ENCODE results near the gene CAPN9. TPM values are rescaled to one million over a fixed set of nuclear protein-coding genes. Genes with fewer than 3 reads are reported as not detected.
A peak's percentile ranks its signal among the peaks of the same experiment; 100 is the strongest.

Gene CAPN9
- total RNA-seq, 1 experiment from 2014 or later: not detected

DNA sequence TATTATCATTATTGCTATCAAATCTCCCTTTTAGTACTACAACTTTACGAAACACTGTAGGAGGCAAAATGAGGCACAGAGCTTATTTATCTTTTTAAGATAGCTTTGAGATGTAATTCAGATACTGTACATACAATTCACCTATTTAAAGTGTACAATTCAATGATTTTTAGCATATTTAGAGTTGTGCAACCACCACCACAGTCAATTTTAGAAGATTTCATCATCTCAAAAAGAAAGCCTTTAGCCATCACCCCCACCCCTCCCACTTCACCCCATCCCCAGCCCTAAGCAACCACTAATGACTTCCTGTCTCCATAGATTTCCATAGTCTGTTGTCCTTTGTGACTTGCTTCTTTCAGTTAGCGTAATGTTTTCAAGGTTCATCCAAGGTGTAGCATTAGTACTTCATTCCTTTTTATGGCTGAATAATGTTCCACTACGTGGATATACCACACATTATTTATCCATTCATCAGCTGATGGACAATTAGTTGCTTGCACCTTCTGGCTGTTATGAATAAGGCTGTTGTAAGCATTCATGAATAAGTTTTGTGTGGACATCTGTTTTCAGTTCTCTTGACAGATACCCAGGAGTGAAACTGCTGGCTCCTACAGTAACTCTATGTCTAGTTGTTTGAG, 9.4 kb upstream of the CAPN9 start:
- in situ Hi-C loops (cut with HindIII; ENCODE audit: low pct_unique_long_range_greater_than_20kb, low sequenced_read_pairs): no loop called here

DNA sequence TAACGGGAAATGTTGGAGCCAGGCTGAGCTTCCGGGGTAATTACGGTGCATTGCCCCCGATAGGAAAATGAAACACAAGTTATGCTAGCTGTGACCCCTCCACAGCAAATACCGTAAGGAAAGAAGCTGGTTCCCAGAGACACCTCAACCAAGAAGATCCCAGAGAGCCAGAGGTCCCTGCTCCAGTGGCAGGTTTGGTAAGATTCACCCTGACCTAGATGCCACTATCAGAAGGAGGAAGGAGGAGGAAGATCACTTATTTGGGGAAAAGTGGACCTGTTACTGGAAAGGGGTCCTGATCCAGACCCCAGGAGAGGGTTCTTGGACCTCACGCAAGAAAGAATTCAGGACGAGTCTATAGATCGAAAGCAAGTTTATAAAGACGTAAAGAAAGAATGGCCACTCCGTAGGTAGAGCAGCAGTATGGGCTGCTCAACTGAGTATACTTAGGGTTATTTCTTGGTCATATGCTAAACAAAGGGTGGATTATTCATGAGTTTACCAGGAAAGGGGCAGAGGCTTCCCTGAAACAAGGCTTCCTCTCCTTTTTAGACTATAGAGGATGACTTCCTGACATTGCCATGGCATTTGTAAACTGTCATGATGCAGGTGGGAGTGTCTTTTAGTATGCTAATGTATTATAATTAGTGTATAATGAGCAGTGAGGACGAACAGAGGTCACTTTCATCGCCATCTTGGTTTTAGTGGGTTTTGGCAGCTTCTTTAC, 7.5 kb upstream of the CAPN9 start:
- no peak for DNase-seq (ENCODE audit: low read depth)
- in situ Hi-C loops (cut with HindIII; ENCODE audit: low pct_unique_long_range_greater_than_20kb, low sequenced_read_pairs): no loop called here

More for the DNA sequence above, 9.4 kb upstream of the CAPN9 start:
- no peak for DNase-seq (ENCODE audit: low read depth)

DNA sequence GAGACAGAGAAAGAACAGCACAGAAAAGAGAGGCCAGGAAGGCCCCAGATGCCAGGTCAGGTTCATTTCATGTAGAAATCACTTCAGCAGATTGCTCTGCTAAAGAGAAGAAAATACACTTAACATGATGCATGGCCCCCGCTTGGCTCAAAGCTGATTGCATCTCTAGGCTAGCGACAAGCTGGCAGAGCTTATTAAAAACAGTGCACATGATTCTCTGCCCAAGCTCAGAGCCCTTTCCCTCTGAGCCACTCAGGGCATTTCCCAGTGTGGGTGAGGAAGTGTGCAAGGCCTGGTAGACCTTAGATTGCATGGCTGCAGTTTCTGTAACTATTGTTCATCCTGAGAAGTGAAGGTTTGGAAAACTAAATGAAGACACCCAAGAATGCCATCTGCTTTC, 3.3 kb upstream of the CAPN9 start:
- DNase-seq (ENCODE audit: low read depth): no peak
- in situ Hi-C loops (cut with HindIII; ENCODE audit: low pct_unique_long_range_greater_than_20kb, low sequenced_read_pairs): no loop called here

DNA sequence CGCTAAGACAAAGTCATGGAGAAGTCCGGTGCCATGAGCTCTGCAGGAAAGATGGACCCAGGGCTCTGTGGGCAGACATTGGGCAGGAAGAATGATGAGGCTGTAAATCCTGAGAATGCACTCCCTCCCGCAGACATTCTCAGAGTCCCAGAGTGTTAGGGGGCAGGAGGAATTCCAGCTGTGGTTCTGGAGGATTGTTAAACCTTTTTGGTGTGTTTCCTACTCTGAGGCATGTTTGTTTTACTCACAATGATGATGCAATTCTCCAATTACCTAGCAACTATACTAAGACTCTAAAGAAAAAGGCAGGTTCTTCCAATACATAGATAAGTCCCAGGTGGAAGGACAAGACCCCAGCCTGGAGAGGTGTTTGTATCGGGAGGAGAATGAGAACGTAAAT, 2.8 kb upstream of the CAPN9 start:
- DNase-seq (ENCODE audit: low read depth): no peak
- in situ Hi-C loops (cut with HindIII; ENCODE audit: low pct_unique_long_range_greater_than_20kb, low sequenced_read_pairs): no loop called here

DNA sequence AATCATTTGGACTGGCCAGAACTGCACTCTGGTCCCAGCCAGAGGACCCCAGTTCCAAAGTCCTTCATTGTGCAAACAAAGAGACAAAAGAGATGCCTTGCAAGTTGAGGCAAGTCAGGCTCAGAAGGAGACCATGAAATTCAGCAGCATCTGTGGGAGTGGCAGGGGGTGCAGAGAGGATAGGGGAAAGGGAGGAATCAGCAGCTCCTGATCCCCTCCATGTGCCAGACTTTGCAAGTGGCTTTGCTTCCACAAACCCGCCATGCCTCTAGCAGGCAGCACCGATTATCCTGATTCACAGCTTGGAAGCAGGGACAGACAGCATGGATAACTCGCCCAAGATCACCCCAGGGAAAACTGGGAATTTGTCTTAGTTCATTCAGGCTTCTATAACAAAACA, 2.1 kb upstream of the CAPN9 start:
- in situ Hi-C loops (cut with HindIII; ENCODE audit: low pct_unique_long_range_greater_than_20kb, low sequenced_read_pairs): no loop called here
- no peak for DNase-seq (ENCODE audit: low read depth)

DNA sequence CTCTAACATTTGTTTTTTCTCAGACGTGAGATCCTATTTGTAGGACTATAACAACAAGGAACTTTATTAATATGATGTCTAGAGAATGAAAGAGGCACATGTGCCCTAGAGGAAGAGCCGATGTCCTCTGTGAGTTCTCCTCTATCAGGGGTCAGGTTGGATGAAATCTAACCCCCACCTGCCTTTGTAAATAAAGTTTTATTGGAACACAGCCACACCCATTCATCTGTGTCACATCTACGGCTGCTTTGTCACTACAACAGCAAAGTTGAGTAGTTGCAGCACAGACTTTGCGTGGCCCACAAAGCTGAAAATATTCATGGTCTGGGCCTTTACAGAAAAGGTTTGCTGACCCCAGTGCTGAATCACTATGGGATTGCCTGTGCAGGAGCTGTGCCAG, 571 bp upstream of the CAPN9 start:
- DNase-seq (ENCODE audit: low read depth): no peak
- in situ Hi-C loops (cut with HindIII; ENCODE audit: low pct_unique_long_range_greater_than_20kb, low sequenced_read_pairs): no loop called here

DNA sequence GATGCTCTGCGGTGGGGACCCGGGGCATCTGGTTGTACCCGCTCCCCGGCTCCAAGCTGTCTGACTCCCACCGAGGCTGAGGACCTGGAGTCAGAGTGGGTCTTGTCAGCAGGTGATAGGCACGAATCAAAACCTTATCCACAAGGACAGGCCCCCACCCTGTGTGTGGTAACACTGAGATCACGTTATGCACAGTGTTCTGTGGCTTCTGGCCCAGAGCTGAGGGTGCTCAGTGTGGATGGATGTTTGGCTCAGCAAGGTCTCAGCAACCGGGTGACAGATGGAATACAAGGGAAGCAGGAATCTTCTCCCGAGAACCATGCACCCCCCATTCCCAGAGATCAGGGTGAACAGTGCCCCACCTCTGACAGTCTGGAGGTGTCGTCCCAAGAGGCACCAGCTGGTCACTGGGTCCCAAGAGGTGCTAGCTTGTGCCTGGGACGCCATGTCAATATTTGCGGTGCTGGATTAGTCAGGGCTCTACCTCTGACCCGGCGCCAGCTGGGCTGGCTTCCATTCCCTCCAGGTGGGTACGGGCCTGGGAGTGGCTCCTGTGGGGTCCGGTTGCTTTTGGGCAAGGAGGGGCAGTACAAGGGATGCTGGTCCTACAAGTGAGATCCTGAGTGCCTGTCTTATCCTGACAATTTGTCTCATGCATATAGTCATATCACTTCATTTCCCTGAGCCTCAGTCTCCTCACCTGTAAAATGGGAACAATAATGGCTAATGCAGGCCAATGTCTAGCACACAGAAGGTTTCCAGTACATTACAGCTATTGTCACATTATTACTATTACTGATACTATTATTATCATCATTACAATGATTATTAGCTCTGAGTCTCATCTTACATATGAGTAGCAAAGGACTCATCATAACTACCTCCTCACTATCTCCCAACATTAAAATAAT, 957 bp downstream of the CAPN9 start:
- in situ Hi-C loops (cut with HindIII; ENCODE audit: low pct_unique_long_range_greater_than_20kb, low sequenced_read_pairs): no loop called here
- DNase-seq (ENCODE audit: low read depth): no peak

DNA sequence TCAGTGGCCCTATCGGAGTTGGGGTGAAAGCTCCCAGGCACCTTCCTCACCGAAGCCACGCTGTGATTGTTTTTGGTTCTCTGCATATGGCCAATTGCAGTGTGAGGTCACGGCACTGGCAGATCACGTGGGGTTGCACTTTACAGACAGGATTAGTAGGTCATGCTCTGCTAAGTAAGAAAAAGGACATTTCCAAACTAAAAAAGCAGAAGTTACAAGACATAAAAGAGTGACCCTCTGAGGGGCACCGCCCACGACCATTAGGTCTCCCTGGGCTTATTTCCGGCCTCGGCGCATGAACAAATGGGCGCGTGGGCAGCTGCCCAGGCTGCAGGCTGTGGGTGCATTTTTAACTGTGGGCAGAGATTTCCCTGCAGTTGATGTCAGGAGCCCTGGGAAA, 2.0 kb downstream of the CAPN9 start:
- in situ Hi-C loops (cut with HindIII; ENCODE audit: low pct_unique_long_range_greater_than_20kb, low sequenced_read_pairs): no loop called here
- no peak for DNase-seq (ENCODE audit: low read depth)

DNA sequence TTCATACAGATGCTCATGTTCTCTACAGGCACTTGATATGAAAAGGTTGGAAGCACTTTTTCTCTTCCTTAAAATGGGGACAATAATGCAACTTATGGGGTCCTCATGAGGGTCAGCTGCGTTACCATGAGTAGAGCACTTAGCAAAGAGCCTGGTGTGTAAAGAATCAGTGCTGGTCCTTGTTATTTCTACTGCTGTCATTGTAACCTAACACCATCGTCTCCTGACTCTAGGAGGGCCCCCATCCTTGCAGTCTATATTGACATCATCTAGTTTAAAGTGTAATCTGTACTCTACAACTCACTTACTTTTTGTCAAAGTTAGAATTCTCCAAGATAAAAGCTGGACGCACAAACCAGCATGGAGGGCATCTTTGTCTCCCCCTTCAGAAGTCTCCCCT, 2.4 kb downstream of the CAPN9 start:
- DNase-seq (ENCODE audit: low read depth): no peak
- in situ Hi-C loops (cut with HindIII; ENCODE audit: low pct_unique_long_range_greater_than_20kb, low sequenced_read_pairs): no loop called here

DNA sequence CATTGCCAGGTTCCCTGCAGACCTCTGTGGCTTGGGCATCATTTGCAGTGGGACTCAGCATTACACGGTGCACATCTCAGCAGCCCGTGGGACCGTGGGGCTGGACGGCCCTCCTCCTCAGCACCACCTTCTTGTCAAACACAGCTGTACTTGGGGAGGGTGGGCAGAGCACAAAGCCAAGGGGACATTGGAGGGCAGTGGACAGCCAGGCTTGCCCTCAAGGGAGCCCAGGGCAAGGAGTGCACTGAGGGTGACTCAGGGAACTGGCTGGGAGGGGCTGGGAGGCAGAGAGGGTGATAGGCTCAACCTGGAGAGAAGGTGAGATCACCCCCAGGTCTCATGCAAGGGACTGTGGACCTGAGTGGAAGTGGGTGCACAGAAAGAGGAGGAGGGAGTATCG, 3.4 kb downstream of the CAPN9 start:
- in situ Hi-C loops (cut with HindIII; ENCODE audit: low pct_unique_long_range_greater_than_20kb, low sequenced_read_pairs): no loop called here
- no peak for DNase-seq (ENCODE audit: low read depth)

DNA sequence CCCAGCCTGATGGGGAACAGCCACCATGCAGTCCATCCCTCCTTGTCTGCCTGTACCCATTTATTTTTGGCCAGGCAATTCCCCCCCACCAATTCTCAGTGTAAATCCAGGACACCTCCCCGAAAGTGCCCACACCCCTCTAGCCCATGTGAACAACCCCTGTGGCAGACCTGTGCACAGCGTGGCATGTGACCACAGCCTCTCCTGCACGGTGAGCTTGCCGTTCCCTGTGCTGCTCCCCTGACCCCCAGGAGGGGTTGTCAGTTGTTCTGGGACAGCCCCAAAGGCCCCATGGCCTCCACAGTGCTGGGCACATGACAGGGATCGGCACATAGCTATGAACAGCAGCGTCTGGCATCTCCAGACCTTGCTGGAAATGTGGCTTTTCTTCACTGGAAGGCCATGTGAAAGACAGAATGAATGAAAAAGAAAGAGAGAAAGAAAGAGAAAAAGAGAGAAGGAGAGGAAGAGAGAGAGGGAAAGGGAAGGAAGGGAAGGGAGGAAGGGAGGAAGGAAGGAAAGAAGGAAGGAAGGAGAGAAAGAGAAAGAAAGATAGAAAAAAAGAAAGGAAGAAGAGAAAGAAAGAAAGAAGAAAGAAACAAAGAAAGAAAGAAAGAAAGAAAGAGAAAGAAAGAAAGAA, 3.9 kb downstream of the CAPN9 start:
- DNase-seq (ENCODE audit: low read depth): no peak
- in situ Hi-C loops (cut with HindIII; ENCODE audit: low pct_unique_long_range_greater_than_20kb, low sequenced_read_pairs): no loop called here

DNA sequence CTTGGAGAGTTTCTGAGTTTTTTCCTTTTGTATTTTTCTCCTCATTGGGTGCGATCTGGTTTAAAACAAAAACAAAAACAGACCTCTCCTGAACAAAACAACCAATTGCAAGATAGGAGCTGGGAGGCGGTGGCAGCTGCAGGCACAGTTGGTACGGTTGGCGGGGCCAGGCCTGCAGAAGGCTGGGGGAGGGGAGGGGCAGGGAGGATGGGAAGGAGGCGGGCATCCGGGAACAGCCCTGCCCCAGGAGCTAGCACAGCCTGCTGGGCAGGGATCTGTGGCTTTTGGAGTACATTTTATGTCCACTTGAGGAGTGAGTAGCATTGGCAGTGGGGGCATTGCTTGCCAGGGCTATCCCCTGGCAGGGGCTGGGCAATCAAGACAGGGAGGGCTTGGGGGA, 5.2 kb downstream of the CAPN9 start:
- no peak for DNase-seq (ENCODE audit: low read depth)
- in situ Hi-C loops (cut with HindIII; ENCODE audit: low pct_unique_long_range_greater_than_20kb, low sequenced_read_pairs): no loop called here

DNA sequence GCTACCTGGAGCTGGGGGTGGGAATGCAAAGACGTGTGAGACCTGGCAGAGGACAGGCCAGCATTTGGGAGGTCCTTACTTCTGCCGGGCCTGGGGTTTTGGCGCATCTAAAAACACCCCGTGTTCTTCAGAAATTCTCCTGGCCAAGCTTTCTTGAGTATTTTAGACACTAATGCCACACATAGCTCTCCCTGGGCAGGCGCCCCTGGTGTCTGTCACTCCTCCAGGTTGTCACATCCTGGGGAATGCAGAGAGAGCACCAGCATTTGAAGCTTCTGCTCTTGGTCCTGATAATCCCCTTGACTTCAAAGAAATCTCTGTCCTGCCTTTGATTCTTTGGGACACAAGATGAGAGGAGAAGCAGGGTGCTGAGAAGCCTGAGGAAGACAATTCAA, 6.0 kb downstream of the CAPN9 start:
- in situ Hi-C loops (cut with HindIII; ENCODE audit: low pct_unique_long_range_greater_than_20kb, low sequenced_read_pairs): no loop called here
- no peak for DNase-seq (ENCODE audit: low read depth)

DNA sequence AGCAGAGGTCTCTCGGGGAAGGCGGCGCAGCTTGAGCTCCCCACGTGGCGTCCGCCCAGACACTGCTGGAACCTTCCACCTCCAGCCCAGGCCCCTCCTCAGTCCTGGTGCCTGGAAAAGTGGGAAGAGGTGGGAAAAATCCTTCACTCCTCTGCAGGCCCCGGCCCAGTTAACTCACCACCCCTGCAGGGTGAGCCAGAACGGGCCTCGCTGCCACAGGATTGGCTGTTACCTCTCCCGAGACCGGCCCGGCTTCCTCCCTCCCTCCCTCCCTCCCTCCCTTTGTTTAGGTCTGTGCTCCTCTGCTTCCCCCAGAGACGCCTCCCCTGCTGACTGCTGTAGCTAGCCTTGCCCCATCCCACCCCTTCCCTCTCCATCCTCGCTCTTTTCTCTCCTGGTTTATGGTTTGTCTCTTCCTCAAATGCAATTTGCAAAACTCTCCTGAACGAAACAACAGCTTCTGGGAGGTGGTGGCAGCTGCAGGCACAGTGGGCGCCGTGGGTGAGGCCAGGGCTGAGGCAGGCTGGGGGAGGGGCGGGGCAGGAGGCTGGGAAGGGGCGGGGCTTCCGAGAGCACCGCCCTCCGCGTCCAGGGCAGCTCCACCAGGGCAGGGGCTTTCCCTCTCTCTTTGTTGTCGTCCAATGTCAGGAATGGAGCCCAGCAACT, 6.5 kb downstream of the CAPN9 start:
- in situ Hi-C loops (cut with HindIII; ENCODE audit: low pct_unique_long_range_greater_than_20kb, low sequenced_read_pairs): no loop called here
- DNase-seq (ENCODE audit: low read depth): no peak

DNA sequence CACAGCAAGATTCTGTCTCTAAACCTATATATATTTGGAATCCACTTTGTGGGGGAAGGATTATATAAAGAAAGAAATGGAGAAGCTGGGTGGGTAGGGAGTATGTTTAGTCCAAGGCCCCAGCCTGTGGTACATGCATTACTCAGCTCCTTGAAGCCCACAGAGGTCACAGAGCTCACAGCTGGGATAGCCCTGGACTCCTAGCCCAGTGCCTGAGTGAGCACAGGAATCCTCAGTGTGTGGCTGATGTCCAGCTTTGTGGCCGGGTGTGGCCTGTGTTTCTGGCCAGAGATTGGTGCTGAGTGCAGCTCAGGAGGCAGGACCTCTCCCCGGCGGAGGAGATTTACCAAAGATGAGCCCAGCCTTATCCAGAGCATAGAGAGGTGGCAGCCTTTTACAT, 7.6 kb downstream of the CAPN9 start:
- in situ Hi-C loops (cut with HindIII; ENCODE audit: low pct_unique_long_range_greater_than_20kb, low sequenced_read_pairs): no loop called here
- DNase-seq (ENCODE audit: low read depth): peak; percentile 64

DNA sequence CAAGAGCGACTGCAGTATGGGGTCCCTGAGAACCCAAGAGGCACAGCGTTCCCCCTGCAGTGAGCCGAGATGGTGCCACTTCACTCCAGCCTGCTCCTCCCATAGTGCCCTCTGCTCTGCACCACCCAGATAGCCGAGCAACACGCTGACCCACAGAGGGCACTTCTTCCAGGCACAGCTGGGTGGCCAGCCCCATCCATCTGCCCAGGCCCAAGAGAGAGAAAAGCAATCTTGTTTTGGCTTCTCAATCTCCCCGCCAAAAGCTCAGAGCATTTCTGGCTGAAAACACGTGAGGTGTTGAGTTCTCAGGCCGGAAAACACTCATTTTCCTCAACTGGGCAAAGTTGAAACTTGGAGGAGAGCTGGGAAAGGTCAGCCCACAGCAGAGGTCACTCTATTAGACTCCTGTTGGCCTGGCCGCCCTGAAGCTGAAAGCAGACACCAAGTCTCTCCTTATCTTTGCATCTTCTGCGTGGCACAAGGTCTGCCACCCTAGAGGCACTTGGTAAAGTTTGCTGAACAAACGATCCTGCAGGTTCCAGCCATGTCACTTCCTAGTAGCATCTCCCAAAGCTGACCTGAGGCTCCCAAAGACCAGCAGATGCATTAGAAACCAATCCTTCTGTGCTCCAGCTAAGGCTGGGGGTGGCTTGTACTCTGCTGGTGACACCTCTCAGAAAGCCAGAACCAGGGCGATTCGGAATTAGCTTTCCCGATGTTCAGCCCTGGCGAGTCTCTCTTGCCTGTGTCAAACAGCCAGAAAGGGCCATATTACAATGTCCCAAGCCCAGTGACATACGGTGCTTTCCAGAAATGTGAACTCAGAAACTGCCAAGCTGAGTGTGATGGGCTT, 10.9 kb downstream of the CAPN9 start:
- DNase-seq (ENCODE audit: low read depth): no peak
- in situ Hi-C loops (cut with HindIII; ENCODE audit: low pct_unique_long_range_greater_than_20kb, low sequenced_read_pairs): no loop called here

DNA sequence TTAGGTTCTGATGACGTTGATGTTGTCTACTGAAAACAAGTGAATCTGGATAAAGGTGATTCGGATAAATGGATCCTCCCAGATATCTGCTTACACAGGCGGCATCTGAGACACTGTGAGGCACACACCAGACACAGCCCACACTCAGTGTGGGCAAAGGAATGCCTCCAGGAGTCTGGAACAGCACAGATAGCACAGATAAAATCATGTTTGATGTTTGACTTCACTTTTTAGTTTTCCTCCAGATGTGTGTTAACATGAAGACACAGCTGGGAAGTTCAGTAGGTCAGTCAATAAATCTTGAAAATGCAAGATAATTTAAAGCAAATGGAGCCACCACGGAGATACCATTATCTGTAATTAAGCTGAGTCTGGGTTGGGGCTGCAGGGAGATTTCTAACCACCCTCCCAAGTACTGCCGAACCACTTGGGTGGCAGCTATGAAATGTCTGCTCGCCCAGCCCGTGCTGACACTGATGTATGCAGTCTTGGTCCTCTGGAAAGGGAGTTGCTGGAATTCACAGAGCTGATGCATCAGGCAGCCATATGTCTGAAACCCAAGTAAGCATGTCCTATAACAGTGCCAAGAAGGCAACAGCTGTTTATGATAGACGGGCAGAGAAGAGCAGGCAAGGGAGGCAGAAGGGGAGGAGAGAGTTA, 11.7 kb downstream of the CAPN9 start:
- in situ Hi-C loops (cut with HindIII; ENCODE audit: low pct_unique_long_range_greater_than_20kb, low sequenced_read_pairs): no loop called here
- DNase-seq (ENCODE audit: low read depth): no peak
